Measurements from ENCODE around the gene ETF1.

ETF1 gene

GRCh38 chr5:138549414-138549813, 6.4 kb upstream of the ETF1 start:
- Histone ChIP-seq H3K36me3 (ENCODE audit: control insufficient read depth, insufficient read depth, low read length) (peaks cover 6% of the 10 kb centered on the region), H3K27me3 (replicated peaks; ENCODE audit: control insufficient read depth, insufficient read depth, low read length) (no peaks in the 10 kb centered on the region), H3K4me3 (replicated peaks; ENCODE audit: low read depth, low read length) (no peak overlapping the region)
- DNase-seq (ENCODE audit: extremely low read depth, insufficient read length) = no peak
- TF ChIP-seq, protein P1, sequence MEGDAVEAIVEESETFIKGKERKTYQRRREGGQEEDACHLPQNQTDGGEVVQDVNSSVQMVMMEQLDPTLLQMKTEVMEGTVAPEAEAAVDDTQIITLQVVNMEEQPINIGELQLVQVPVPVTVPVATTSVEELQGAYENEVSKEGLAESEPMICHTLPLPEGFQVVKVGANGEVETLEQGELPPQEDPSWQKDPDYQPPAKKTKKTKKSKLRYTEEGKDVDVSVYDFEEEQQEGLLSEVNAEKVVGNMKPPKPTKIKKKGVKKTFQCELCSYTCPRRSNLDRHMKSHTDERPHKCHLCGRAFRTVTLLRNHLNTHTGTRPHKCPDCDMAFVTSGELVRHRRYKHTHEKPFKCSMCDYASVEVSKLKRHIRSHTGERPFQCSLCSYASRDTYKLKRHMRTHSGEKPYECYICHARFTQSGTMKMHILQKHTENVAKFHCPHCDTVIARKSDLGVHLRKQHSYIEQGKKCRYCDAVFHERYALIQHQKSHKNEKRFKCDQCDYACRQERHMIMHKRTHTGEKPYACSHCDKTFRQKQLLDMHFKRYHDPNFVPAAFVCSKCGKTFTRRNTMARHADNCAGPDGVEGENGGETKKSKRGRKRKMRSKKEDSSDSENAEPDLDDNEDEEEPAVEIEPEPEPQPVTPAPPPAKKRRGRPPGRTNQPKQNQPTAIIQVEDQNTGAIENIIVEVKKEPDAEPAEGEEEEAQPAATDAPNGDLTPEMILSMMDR (IDR thresholded peaks at IDR 0.05; ENCODE audit: insufficient read depth, low read length, poor library complexity, severe bottlenecking) = no peak

DNA sequence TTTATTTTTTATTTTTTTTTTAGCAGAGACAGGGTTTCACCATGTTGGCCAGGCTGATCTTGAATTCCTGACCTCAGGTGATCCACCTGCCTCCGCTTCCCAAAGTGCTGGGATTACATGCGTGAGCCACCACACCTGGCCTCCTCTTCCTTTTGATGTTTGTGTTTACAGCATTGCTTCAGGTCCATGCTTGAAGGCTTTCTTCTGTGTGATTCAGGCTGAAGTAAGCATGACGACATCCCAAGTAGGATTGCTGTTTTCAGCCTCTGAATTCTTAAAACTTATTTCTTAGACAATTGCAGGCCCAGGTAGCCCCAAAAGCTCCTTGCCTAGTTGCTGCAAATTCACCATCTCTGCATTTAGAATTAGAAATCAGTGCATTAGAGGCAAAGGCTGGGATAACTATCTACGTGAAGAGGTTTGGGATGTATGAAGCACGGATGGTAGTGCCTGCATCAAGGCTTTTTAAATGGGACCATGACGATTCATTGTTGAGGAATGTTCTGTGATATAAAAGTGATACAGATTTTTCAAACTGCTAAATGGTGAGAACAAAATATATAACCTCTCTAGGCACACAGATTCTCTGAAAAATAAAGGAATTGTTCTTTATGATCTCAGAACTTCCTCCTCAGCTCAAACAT, 3.0 kb upstream of the ETF1 start:
- no peaks in the 10 kb centered on the region for H3K27me3 ChIP-seq (replicated peaks; ENCODE audit: control insufficient read depth, insufficient read depth, low read length)
- no peaks in the 10 kb centered on the region for H3K36me3 ChIP-seq (ENCODE audit: control insufficient read depth, insufficient read depth, low read length)
- H3K4me3 ChIP-seq (replicated peaks; ENCODE audit: low read depth, low read length) = no peak overlapping the region
- TF ChIP-seq, protein P1 (IDR thresholded peaks at IDR 0.05; ENCODE audit: insufficient read depth, low read length, poor library complexity, severe bottlenecking) = no peak
- DNase-seq (ENCODE audit: extremely low read depth, insufficient read length) = no peak

- Histone ChIP-seq H3K27me3 (replicated peaks; ENCODE audit: control insufficient read depth, insufficient read depth, low read length) (no peaks in the 10 kb centered on the region), H3K4me3 (replicated peaks; ENCODE audit: low read depth, low read length) (peak overlapping the region; percentile 99), H3K36me3 (ENCODE audit: control insufficient read depth, insufficient read depth, low read length) (0 out of 2 replicates have a peak, but pooled peaks cover 1% of the 10 kb centered on the region)
- no peak for DNase-seq (ENCODE audit: extremely low read depth, insufficient read length)
- TF ChIP-seq, protein P1 (IDR thresholded peaks at IDR 0.05; ENCODE audit: insufficient read depth, low read length, poor library complexity, severe bottlenecking) = no peak
These were observed 1.4 kb upstream of the ETF1 start for GRCh38 chr5:138544181-138545134.

- no peak for DNase-seq (ENCODE audit: extremely low read depth, insufficient read length)
- H3K4me3 ChIP-seq (replicated peaks; ENCODE audit: low read depth, low read length) = peak overlapping the region; percentile 99
- 0 out of 2 replicates have a peak, but pooled peaks cover 1% of the 10 kb centered on the region for H3K36me3 ChIP-seq (ENCODE audit: control insufficient read depth, insufficient read depth, low read length)
- TF ChIP-seq, protein P1 (IDR thresholded peaks at IDR 0.05; ENCODE audit: insufficient read depth, low read length, poor library complexity, severe bottlenecking) = no peak
- H3K27me3 ChIP-seq (replicated peaks; ENCODE audit: control insufficient read depth, insufficient read depth, low read length) = no peaks in the 10 kb centered on the region
These were observed 681 bp upstream of the ETF1 start for GRCh38 chr5:138543730-138544104.

DNA sequence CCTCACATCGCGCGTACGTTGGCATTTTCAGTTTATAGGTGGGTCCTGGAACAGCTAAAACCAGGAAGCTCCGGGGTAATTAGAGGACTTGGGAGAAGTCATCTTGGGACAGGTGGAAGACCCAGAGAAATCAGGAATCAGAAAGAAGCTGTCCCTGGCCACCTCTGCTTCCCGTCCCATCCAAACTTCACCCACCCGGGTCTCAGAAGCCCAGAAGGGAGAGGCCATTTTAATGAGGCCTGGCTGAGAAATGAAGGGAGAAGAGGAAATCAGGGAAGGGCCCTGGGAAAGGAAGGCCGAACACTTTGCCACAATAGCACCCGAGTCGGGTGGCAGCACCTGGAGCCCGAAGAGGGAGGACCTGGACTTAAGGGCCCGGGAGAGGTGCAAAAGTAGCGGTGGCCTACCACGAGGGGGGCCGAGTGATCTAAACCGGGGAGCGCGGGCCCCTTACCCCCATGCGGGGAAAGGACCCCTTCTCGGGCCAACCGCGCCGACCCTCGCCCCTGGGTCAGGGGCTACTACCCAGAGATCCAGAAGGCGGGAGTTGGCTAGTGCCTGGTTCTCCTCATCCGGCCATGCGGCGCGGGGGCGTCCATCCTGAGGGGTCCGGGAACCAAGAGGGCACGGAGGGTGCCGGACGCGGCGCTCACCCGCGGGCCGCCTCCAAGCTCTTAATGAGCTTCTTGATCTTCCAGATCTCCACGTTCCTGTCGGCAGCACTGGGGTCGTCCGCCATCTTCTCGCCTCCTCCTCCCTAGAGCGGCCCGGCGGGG, 668 bp downstream of the ETF1 start:
- TF ChIP-seq, protein P1 (IDR thresholded peaks at IDR 0.05; ENCODE audit: insufficient read depth, low read length, poor library complexity, severe bottlenecking) = no peak
- Histone ChIP-seq H3K4me3 (replicated peaks; ENCODE audit: low read depth, low read length) (peak overlapping the region; percentile 82), H3K36me3 (ENCODE audit: control insufficient read depth, insufficient read depth, low read length) (0 out of 2 replicates have a peak, but pooled peaks cover 1% of the 10 kb centered on the region), H3K27me3 (replicated peaks; ENCODE audit: control insufficient read depth, insufficient read depth, low read length) (no peaks in the 10 kb centered on the region)
- no peak for DNase-seq (ENCODE audit: extremely low read depth, insufficient read length)
